ENCODE data around the gene PADI3. TPM values are rescaled to one million over a fixed set of nuclear protein-coding genes. Genes with fewer than 3 reads are reported as not detected.

PADI3 gene
- total and polyA plus RNA-seq, 2 of the 13 experiments (the other 11 are each of a cell fraction or from before 2014, with no cell fraction given), result not detected

- 0% methylated on average over 1 of the region's 1 CpG for WGBS (ENCODE audit: low lambda C conversion rate)
- no peak for TF ChIP-seq TBX2 (CRISPR knock-in tag; IDR thresholded peaks at IDR 0.05; ENCODE audit: borderline replicate concordance)
- TF ChIP-seq ZNF629 (CRISPR knock-in tag; conservative IDR thresholded peaks at IDR 0.05), result peak; percentile 55
- Histone ChIP-seq H4K20me1 (ENCODE audit: insufficient read depth, low read length) (no peaks in the 10 kb centered on the region), H3K4me1 (ENCODE audit: insufficient read depth, low read length) (peaks cover 7% of the 10 kb centered on the region; the same call in 1 of the 2 replicates), H2AFZ (ENCODE audit: low read length) (no peak overlapping the region), H3K79me2 (ENCODE audit: insufficient read depth, low read length) (no peaks in the 10 kb centered on the region), H3K9ac (ENCODE audit: insufficient read depth, low read depth, low read length) (no peak overlapping the region), H3K27ac (ENCODE audit: extremely low read length, insufficient read depth, low read length) (no peak overlapping the region), H3K36me3 (replicated peaks in 1 of 2; ENCODE audit: control insufficient read depth in 1 of 2, insufficient read depth in 2 of 2, low read length in 2 of 2) (no peaks in the 10 kb centered on the region), H3K9me3 (ENCODE audit: low read length) (no peaks in the 10 kb centered on the region), H3K4me3 (replicated peaks in 1 of 3; ENCODE audit: insufficient read depth in 1 of 3, low read depth in 2 of 3, low read length in 3 of 3) (no peak overlapping the region), H3K27me3 (ENCODE audit: control insufficient read depth in 1 of 2, insufficient read depth in 2 of 2, low read length in 2 of 2) (peaks cover 3 to 15% of the 10 kb centered on the region in 2 experiments; a peak in 3 of 5 replicates), H3K4me2 (ENCODE audit: low read depth, low read length) (no peak overlapping the region)
- intact Hi-C loops (cut with micrococcal nuclease; ENCODE audit: unreplicated experiment), result no loop called here
- FAIRE-seq, result no peak
- BruUV-seq (replicated peaks), result no TSS peak
- ATAC-seq, result no peak
- ChIA-PET POLR2A (no interaction called here), CTCF (ENCODE audit: low intra/inter-chr PET ratio, low total read pairs) (interaction anchor here (1.5 kb wide), 1 partner anchor 109 kb away, joined by 4 read pairs; no protein-coding TSS in a partner anchor)
- in situ Hi-C loops (cut with HindIII; ENCODE audit: extremely low pct_ligation_motif_present, low pct_unique_long_range_greater_than_20kb), result loop anchor here (25.0 kb wide), 1 partner anchor 272 kb away; no protein-coding TSS in a partner anchor
- no peak for DNase-seq (ENCODE audit: low spot score)
Measured at GRCh38 chr1:17234405-17234804, 14.5 kb upstream of the PADI3 start.

GRCh38 chr1:17235135-17235885 lies 13.6 kb upstream of the PADI3 start:
- ChIA-PET CTCF (ENCODE audit: low intra/inter-chr PET ratio, low total read pairs) (interaction anchor here (1.5 to 3.1 kb wide), 2 partner anchors 109 to 110 kb away, joined by 4 to 38 read pairs; no protein-coding TSS in a partner anchor), POLR2A (no interaction called here)
- no TSS peak for BruUV-seq (replicated peaks)
- Histone ChIP-seq H3K9me3 (ENCODE audit: low read length) (no peaks in the 10 kb centered on the region), H2AFZ (ENCODE audit: low read length) (no peak overlapping the region), H4K20me1 (ENCODE audit: insufficient read depth, low read length) (no peaks in the 10 kb centered on the region), H3K36me3 (replicated peaks in 1 of 2; ENCODE audit: control insufficient read depth in 1 of 2, insufficient read depth in 2 of 2, low read length in 2 of 2) (no peaks in the 10 kb centered on the region), H3K4me1 (ENCODE audit: insufficient read depth, low read length) (peaks cover 7% of the 10 kb centered on the region; the same call in 1 of the 2 replicates), H3K27ac (ENCODE audit: extremely low read length, insufficient read depth, low read length) (no peak overlapping the region), H3K27me3 (ENCODE audit: control insufficient read depth in 1 of 2, insufficient read depth in 2 of 2, low read length in 2 of 2) (peaks cover 3 to 9% of the 10 kb centered on the region in 2 experiments; a peak in 3 of 5 replicates), H3K9ac (ENCODE audit: insufficient read depth, low read depth, low read length) (no peak overlapping the region), H3K4me3 (replicated peaks in 1 of 3; ENCODE audit: insufficient read depth in 1 of 3, low read depth in 2 of 3, low read length in 3 of 3) (no peak overlapping the region), H3K79me2 (ENCODE audit: insufficient read depth, low read length) (no peaks in the 10 kb centered on the region), H3K4me2 (ENCODE audit: low read depth, low read length) (no peak overlapping the region)
- in situ Hi-C loops (cut with HindIII; ENCODE audit: extremely low pct_ligation_motif_present, low pct_unique_long_range_greater_than_20kb) (loop anchor here (5.0 to 25.0 kb wide), 2 partner anchors 108 to 273 kb away; no protein-coding TSS in a partner anchor), intact Hi-C loops (cut with micrococcal nuclease; ENCODE audit: unreplicated experiment) (no loop called here)
- TF ChIP-seq PAWR (CRISPR knock-in tag; IDR thresholded peaks at IDR 0.05; ENCODE audit: borderline replicate concordance), result no peak
- no peak for TF ChIP-seq ISL2 (CRISPR knock-in tag; IDR thresholded peaks at IDR 0.05)
- TF ChIP-seq ZNF761 (CRISPR knock-in tag; conservative IDR thresholded peaks at IDR 0.05), result no peak
- TF ChIP-seq ATM (IDR thresholded peaks at IDR 0.05; ENCODE audit: borderline replicate concordance), result no peak
- DNase-seq (ENCODE audit: low spot score) (no peak), FAIRE-seq (no peak), ATAC-seq (no peak)
- WGBS (ENCODE audit: low lambda C conversion rate), result 24% methylated on average over 7 of the region's 9 CpGs

Data from HepG2 (cell line).